GM18507 (cell line): ENCODE data around the gene ENOPH1.
"Not testable (repeated sequence)": the region's sequence is repeated elsewhere in the genome, so short reads cannot be mapped to it uniquely, and the experiment has no call there.

ENCODE experiments used
- DNase-seq: peaks from one replicate; pipeline ENCODE4 v3.0.0; 2011; ENCODE audit warnings: low read depth; ENCODE audit not compliant: insufficient read length; ENCODE audit errors: extremely low spot score
- FAIRE-seq: peaks from 2 replicates; lab custom pipeline; 2011; peaks lifted over from hg19 to GRCh38; lab: Jason Lieb, UNC

ENOPH1 gene

DNA sequence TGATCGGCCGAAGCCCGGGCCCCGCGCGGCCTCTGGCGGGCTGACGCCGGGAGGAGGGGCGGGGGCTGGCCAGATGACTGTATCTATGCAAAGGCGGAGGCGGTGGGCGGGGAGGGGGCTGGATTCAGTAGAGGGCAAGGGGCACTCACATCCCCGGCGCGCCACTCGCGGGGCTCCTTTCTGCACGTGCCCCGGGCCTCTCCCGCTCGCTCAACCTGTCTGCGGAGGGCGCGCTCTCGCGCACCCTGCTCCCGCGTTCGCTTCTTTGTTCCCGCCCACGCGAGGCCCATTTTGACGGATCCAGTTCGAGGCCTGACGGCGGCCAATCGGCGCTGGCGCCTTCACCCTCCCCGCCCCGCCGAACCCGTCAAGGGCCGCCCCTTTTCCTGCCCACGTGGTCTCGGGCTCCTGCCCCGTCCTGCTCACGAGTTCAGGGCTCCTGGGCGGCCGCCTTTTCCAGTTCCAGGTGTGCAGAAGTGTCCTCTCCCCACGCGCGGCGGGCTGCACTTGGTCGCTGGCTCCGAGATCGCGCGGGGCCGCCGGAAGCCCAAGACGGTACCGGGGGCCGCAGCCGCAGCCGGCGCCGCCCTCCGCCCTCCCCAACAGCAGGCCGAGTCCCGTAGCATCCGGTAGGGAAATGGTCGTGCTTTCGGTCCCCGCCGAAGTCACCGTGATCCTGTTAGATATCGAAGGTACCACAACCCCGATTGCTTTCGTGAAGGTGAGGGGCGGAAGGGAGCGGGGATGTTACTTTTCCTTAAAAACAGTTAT, at the start of gene ENOPH1, which contains the start of gene HNRNPDL:
Gene ENOPH1 (plus strand): TSS at position 398 of the 771 bp plus-strand sequence. CDS start 240 bp downstream, at position 638.
Gene HNRNPDL (minus strand): TSS at position 270 of the 771 bp plus-strand sequence. CDS start 772 bp downstream, outside the sequence.
- DNase-seq (peak; percentile 79), FAIRE-seq (peak; percentile 88)

DNA sequence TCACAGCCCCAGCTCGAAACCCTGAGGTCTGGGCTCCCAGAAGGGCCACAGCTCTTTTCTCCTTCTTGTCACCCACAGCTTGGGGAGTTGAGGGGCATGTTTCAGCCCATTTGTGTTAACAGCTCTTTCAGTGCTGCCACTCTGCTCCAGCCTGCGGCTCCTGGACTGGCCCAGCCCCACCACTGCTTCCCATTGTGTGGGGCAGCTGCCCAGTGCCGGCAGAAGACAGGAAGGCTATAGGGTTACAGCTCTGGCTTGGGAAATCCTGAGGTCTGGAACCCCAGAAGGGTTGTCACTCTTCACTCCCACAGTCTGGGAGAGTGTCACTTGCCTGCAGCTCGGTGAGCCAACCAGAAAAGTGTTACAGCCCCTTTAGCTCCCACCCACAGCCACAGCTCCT, 49.6 kb upstream of the ENOPH1 start:
- FAIRE-seq: no peak
- no peak for DNase-seq

DNA sequence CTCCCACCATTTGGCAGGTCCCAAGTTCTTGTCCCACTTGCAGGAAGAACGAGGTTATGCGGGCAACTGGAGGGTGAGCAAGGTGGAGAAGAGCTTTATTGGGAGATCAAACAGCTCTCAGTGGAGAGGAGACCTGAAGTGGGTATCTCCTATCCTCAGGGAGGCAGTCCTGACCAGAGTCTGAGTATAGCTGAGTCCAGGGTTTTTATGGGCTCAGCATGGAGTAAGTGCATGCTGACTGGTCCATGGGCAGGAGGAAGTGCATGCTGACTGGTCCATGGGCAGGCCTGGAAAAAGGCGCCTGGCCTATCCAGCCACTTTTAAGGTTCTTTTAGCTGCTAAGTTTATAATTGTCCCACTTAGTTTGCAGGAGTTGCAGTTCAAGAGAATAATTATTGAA, 49.2 kb upstream of the ENOPH1 start:
- FAIRE-seq: no peak
- DNase-seq: no peak

DNA sequence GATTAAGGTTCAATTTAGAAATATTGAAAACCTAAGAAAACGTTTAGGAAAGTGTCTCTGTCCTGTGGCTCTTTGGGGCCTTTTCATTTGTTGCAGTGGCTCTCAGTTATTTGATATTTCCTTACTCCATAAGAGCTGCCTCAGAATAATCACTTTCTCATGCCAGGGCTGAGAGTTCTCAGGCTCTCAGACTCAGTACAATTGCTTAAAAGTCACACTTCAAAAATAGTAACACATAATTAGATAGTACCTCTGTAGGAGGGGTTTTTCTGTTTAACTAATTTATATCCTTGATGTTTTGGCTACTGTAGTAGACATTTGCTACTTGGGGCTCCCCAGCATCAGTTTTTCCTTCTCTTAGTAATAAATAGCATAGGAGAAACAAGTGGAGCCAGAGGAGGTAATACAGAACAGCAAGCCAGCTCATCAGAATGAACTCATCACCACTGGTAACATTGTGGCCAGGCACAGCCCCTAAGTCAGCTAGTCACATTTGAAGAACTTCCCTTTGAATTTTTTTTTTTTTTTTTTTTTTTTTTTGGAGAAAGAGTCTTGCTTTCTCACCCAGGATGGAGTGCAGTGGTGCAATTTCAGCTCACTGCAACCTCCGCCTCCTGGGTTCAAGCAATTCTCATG, 48.6 kb upstream of the ENOPH1 start:
- no peak for FAIRE-seq
- no peak for DNase-seq

DNA sequence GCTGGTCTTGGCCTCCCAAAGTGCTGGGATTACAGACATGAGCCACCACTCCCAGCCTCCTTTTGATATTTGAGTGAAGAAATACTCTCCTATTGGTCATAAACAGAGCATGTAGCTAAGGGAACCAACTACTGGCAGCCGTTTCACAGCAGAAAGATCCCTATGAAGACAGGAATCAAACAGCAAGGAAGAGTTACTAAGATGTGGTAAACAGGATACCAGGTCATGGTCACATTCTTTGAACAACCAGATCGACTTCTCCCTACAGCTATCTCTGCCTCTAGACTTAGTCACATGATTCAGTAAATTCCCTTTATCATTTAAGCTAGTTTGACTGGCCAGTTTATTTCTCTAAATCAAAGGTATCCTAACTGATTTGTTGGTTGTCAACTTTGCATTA, 47.6 kb upstream of the ENOPH1 start:
- DNase-seq: no peak
- no peak for FAIRE-seq

DNA sequence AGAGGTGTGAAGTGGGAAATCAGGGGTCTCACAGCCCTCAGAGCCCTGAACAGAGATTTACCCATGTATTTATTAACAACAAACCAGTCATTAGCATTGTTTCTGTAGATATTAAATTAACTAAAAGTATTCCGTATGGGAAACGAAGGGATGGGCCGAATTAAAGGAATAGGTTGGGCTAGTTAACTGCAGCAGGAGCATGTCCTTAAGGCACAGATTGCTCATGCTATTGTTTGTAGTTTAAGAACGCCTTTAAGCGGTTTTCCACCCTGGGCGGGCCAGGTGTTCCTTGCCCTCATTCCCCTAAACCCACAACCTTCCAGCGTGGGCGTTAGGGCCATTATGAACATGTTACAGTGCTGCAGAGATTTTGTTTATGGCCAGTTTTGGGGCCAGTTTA, 44.1 kb upstream of the ENOPH1 start:
- FAIRE-seq: not testable (repeated sequence)

DNA sequence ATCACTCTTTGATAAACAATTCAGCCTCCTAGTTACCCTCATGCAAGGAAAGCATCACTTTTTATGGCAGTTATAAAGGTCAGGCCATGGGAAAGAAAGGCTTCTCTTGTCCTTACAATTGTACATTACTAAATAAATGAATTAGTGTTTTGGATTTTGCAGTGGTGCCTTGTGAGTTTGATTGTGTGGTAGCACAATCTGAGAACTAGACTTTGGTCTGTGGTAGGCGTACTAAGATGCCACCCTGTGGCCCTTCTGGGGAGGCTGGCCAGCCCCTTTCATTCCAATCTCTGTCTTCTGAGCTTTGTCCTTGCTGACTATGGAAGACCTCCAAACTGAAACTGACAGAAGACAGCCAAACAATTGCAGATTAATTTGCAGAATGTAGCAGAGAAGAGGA, 42.0 kb upstream of the ENOPH1 start:
- FAIRE-seq: no peak

More for the DNA sequence above, 44.1 kb upstream of the ENOPH1 start:
- not testable (repeated sequence) for DNase-seq

DNA sequence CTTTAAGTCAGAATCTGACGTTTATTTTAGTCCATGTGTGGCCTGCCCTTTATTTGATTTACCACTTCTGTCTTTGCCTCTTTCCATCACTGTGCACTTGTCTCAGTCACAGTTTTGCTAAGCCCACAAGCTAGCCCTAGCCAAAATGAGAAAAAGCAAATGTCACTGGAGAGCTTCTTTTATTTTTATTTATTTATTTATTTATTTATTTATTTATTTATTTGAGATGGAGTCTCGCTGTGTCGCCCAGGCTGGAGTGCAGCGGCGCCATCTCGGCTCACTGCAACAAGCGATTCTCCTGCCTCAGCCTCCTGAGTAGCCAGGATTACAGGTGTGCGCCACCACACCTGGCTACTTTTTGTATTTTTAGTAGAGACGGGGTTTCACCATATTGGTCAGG, 40.3 kb upstream of the ENOPH1 start:
- not testable (repeated sequence) for DNase-seq

More for the DNA sequence above, 42.0 kb upstream of the ENOPH1 start:
- DNase-seq: no peak

DNA sequence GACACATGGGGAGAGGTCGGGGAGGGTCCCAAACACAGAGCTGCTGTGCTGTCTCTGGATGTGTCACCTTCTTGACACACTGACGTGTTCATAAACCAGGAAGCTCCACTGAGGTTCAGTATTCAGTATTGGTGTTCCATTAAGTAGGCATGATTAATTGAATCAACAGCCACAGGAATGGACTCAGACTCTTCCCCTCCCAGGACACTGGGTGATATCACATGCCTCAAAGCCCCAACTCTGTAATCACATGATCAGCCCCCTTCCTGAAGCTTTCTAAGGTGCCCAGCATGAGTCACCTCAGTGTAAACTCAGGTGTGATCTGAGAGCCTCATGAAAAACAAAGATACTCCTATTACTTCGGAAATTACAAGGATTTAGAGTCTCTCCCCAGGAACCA, 35.5 kb upstream of the ENOPH1 start:
- DNase-seq (no peak), FAIRE-seq (no peak)

More for the DNA sequence above, 40.3 kb upstream of the ENOPH1 start:
- FAIRE-seq: not testable (repeated sequence)

DNA sequence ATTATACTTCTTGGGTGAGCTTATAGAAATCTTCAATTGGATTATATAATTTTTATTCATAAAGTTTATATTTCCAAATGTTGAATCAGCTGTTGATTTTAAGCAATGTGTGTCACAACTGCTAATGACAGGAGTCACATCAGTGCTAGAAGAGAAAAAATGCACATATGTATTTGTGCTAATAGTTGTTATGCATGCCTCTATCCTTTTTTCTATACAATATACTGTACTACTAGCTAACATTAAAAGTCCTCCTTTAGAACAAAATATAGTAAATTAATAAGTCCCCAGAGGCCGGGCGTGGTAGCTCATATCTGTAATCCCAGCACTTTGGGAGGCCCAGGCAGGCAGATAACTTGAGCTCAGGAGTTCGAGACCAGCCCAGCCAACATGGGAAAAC, 32.9 kb upstream of the ENOPH1 start:
- no peak for FAIRE-seq
- DNase-seq: no peak

DNA sequence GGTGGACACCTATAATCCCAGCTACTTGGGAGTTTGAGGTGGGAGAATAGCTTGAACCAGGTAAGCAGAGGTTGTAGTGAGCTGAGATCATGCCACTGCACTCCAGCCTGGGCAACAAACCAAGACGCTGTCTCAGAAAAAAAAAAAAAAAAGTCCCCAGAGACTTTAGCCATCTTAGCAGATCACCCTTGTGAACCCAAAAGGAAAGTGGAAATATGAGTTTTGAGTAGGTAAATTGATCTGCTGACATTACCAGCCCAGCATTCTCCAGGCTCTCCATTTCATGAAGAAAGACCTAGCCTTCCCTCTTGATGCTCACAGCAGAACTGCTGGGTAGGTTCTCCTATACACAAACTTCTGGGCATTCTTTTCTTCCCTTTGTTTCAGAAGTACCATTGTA, 32.1 kb upstream of the ENOPH1 start:
- FAIRE-seq: no peak

DNA sequence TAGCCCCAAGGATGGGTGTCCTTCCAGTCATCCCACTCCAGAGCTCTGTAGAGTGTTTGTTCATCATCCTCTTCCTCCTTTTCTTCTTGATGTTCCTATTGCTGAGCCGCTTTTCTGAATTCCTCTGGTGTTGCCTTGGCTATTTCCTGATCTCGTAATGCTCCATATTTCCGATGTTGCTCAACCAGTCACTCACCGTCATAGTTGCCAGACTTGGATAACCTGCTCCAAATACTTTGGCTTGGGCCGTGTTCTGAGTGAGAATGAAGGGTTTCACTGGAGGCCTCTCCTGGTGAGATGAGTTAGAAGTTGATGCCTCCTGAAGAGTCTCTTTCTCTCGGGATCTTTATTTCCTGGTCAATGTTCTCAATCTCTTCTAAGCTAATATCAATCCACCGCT, 28.8 kb upstream of the ENOPH1 start:
- DNase-seq (no peak), FAIRE-seq (no peak)

More for the DNA sequence above, 32.1 kb upstream of the ENOPH1 start:
- DNase-seq: no peak

DNA sequence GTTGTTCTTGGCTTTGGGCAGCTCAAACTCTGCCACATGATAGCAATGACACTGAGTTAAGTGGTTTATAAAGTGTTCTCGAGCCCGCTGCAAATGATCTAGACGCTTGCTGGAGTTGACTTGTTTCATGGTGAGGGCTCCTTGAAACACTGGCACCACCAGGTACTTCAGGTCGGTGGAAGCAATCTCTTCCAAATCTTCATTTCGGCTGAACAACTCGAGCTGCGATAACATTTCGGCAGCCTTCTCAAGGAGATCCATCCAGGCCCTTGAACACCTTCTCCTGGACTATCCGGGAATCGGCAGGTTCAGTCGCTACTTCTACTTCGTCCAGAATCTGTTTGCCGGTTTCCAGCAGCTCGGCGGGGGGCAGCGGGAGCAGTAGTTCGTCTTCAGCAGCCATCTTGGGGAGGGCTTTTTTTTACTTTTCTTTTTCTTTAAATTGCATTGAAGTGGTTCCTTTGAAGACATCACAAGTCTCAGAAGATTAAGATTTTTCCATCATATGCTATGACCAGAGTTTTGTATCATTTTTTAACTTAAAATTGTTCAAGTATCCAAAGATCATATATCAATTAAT, 28.1 kb upstream of the ENOPH1 start:
- DNase-seq (no peak), FAIRE-seq (no peak)

DNA sequence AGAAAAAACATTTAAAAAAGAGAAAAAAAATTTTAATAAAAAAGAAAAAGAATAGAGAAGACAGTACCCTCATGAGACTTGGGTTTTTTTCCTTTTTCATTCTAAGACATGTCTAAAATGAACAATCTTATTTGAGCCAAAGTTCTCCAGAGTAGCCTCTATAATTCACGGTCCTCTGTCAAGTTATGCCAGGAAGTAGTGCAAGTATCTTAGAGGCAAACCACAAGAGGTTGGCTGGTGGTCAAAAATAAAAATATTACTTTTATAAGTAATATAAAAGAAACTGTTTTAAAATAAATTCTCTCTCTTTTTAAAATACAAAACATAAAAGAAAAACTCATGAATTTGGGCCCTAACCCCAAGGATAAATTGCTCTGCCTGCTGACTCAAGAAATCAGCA, 26.7 kb upstream of the ENOPH1 start:
- DNase-seq: no peak
- FAIRE-seq: no peak

DNA sequence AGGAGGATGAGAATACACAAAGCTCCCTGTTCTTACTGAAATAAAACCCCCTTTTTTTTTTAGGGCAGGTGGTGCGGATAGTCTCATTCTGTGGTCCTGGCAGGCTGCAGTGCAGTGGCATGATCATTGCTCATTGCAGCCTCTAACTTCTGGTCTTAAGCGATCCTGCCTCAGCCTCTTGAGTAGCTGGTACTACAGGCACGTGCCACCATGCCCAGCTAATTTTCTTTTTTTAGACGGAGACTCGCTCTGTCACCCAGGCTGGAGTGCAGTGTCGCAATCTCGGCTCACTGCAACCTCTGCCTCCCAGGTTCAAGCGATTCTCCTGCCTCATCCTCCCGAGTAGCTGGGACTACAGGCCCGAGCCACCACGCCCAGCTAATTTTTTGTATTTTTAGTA, 15.3 kb upstream of the ENOPH1 start:
- not testable (repeated sequence) for DNase-seq, FAIRE-seq

DNA sequence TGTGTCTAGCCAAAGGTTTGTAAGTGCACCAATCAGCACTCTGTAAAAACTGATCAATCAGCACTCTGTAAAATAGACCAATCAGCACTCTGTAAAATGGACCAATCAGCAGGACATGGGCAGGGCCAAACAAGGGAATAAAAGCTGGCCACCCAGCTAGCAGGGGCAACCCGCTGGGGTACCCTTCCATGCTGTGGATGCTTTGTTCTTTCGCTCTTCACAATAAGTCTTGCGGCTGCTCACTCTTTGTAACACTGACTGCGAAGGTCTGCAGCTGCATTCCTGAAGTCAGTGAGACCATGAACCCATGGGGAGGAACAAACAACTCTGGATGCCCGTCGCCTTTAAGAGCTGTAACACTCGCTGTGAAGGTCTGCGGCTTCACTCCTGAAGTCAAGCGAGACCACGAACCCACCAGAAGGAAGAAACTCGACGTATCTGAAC, 14.4 kb upstream of the ENOPH1 start:
- DNase-seq (no peak), FAIRE-seq (no peak)

DNA sequence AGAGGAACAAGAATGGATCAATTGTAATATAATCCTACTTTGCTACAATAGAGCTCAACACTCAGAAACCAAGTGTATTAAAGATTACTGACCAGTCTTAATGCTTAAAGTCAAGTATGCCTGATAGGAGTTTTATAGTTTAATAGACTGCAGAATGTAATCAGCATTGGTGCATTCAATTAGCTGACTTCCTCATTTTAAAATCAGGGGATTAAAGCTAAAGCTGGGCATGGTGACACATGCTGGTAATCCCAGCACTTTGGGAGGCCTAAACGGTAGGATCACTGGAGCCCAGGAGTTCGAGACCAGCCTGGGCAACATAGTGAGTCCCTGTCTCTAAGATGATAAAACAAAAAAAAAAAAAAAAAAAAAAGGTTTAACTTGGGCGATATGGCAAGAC, 10.9 kb upstream of the ENOPH1 start:
- DNase-seq: no peak
- no peak for FAIRE-seq

DNA sequence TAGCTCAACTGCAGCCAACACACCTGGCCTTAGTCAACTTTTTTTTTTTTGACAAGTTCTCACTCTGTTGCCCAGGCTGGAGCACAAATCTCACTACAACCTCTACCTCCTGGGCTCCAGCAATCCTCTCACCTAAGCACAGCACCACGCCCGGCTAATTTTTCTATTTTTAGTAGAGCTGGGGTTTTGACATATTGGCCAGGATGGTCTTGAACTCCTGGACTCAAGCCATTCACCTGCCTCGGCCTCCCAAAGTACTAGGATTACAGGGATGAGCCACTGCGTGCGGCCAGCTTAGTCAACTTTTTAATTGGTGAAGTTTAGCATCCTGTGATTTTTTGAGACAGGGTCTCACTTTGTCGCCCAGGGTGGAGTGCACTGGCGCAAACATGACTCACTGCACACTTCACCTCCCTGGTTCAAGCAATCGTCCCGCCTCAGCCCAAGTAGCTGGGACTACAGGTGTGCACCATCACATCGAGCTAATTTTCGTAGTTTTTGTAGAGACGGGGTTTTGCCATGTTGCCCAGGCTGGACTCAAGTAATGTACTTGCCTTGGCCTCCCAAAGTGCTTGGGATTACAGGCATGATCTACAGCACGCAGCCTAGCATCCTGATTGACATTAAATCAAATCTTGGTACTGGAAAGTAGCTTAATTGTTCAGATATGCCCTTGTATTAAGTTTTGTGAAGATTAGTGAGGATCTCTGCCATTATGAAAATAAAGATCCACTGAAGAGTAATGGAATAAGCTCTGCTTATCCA, 8.4 kb upstream of the ENOPH1 start:
- DNase-seq (no peak), FAIRE-seq (peak; percentile 52)

DNA sequence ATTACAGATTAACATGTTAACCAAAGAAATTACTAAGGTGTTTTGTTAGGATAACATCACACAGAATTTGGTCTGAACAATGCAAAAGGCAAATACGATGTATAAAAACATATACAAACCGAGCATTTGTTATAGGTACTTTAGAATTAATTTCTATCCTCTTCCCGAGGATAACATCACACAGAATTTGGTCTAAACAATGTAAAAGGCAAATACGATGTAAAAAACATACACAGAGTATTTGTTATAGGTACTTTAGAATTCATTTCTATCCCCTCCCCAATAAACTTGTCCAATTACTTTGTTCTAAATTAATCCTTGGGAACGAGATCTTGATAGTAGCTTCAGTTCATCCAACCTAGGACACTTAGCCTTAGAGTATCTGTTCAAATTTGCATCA, 7.8 kb upstream of the ENOPH1 start:
- DNase-seq: no peak
- no peak for FAIRE-seq
